HG03064 (cell line): ENCODE measurements around the gene MEGF11.

Experiments
- ATAC-seq: cut with Tn5 transposase; IDR thresholded peaks from one replicate; pipeline ENCODE4 v1.9.1; 2021; ENCODE audit warnings: low read depth; ENCODE audit not compliant: unreplicated experiment

The MEGF11 gene

GRCh38 chr15:65936282-65936681 lies 317.3 kb downstream of the MEGF11 start:
- no peak for ATAC-seq

- no peak for ATAC-seq
These were observed 318.2 kb downstream of the MEGF11 start for GRCh38 chr15:65935391-65935790.

GRCh38 chr15:65931221-65931620 lies 322.3 kb downstream of the MEGF11 start:
- ATAC-seq, result no peak

- ATAC-seq, result no peak
These were observed 323.4 kb downstream of the MEGF11 start for GRCh38 chr15:65930134-65930533.

- no peak for ATAC-seq
These were observed 324.0 kb downstream of the MEGF11 start for GRCh38 chr15:65929573-65929972.

GRCh38 chr15:65927545-65927944 lies 326.0 kb downstream of the MEGF11 start:
- ATAC-seq, result no peak

GRCh38 chr15:65926899-65927298 lies 326.7 kb downstream of the MEGF11 start:
- no peak for ATAC-seq

GRCh38 chr15:65926459-65926858 lies 327.1 kb downstream of the MEGF11 start:
- no peak for ATAC-seq

GRCh38 chr15:65925338-65925737 lies 328.2 kb downstream of the MEGF11 start:
- ATAC-seq, result no peak

- no peak for ATAC-seq
These were observed 329.5 kb downstream of the MEGF11 start for GRCh38 chr15:65924004-65924403.

GRCh38 chr15:65923264-65923663 lies 330.3 kb downstream of the MEGF11 start:
- ATAC-seq, result no peak

- no peak for ATAC-seq
These were observed 330.9 kb downstream of the MEGF11 start for GRCh38 chr15:65922621-65923020.

- no peak for ATAC-seq
These were observed 331.8 kb downstream of the MEGF11 start for GRCh38 chr15:65921780-65922179.

- ATAC-seq, result peak; percentile 44
These were observed 332.7 kb downstream of the MEGF11 start for GRCh38 chr15:65920825-65921309.

GRCh38 chr15:65920121-65920520 lies 333.4 kb downstream of the MEGF11 start:
- no peak for ATAC-seq

GRCh38 chr15:65919353-65919752 lies 334.2 kb downstream of the MEGF11 start:
- ATAC-seq, result no peak

- no peak for ATAC-seq
These were observed 334.6 kb downstream of the MEGF11 start for GRCh38 chr15:65918945-65919344.

GRCh38 chr15:65918357-65918920 lies 335.1 kb downstream of the MEGF11 start:
- no peak for ATAC-seq

GRCh38 chr15:65917936-65918335 lies 335.6 kb downstream of the MEGF11 start:
- no peak for ATAC-seq

GRCh38 chr15:65917407-65917756 lies 336.2 kb downstream of the MEGF11 start:
- no peak for ATAC-seq

GRCh38 chr15:65916664-65917406 lies 336.7 kb downstream of the MEGF11 start:
- ATAC-seq, result no peak

GRCh38 chr15:65916041-65916663 lies 337.4 kb downstream of the MEGF11 start:
- ATAC-seq, result no peak
